GM19455 (cell line): ENCODE results near the gene MLLT3.

ENCODE experiments used
- ATAC-seq: cut with Tn5 transposase; IDR thresholded peaks from one replicate; pipeline ENCODE4 v1.9.1; 2021; ENCODE audit not compliant: unreplicated experiment

The MLLT3 gene

GRCh38 chr9:20391208-20391607 lies 231.1 kb downstream of the MLLT3 start:
- no peak for ATAC-seq

GRCh38 chr9:20390400-20390799 lies 231.9 kb downstream of the MLLT3 start:
- no peak for ATAC-seq

- ATAC-seq, result no peak
These were observed 235.2 kb downstream of the MLLT3 start for GRCh38 chr9:20387062-20387461.

- ATAC-seq, result no peak
These were observed 237.7 kb downstream of the MLLT3 start for GRCh38 chr9:20384642-20385041.

GRCh38 chr9:20382460-20383071 lies 239.7 kb downstream of the MLLT3 start:
- ATAC-seq, result no peak

GRCh38 chr9:20380546-20380945 lies 241.8 kb downstream of the MLLT3 start:
- no peak for ATAC-seq

GRCh38 chr9:20379804-20380225 lies 242.5 kb downstream of the MLLT3 start:
- ATAC-seq, result no peak

- ATAC-seq, result no peak
These were observed 243.4 kb downstream of the MLLT3 start for GRCh38 chr9:20378851-20379250.

GRCh38 chr9:20377790-20378189 lies 244.5 kb downstream of the MLLT3 start:
- ATAC-seq, result no peak

GRCh38 chr9:20376731-20377375 lies 245.4 kb downstream of the MLLT3 start:
- no peak for ATAC-seq

- no peak for ATAC-seq
These were observed 246.3 kb downstream of the MLLT3 start for GRCh38 chr9:20376042-20376441.

- ATAC-seq, result peak; percentile 75
These were observed 249.0 kb downstream of the MLLT3 start for GRCh38 chr9:20373263-20373662.

- no peak for ATAC-seq
These were observed 252.9 kb downstream of the MLLT3 start for GRCh38 chr9:20369391-20369790.

- ATAC-seq, result no peak
These were observed 254.4 kb downstream of the MLLT3 start for GRCh38 chr9:20367855-20368254.

GRCh38 chr9:20364959-20365358 lies 257.3 kb downstream of the MLLT3 start:
- ATAC-seq, result no peak

GRCh38 chr9:20363233-20363632 lies 259.1 kb downstream of the MLLT3 start:
- ATAC-seq, result no peak

GRCh38 chr9:20361656-20362570 lies 260.4 kb downstream of the MLLT3 start:
- peak; percentile 85 for ATAC-seq

GRCh38 chr9:20361229-20361628 lies 261.1 kb downstream of the MLLT3 start:
- no peak for ATAC-seq

GRCh38 chr9:20358207-20358606 lies 264.1 kb downstream of the MLLT3 start:
- ATAC-seq, result no peak

- no peak for ATAC-seq
These were observed 265.3 kb downstream of the MLLT3 start for GRCh38 chr9:20357037-20357432.

GRCh38 chr9:20356403-20357036 lies 265.8 kb downstream of the MLLT3 start:
- ATAC-seq, result peak; percentile 53
